AG09319 (cell line): ENCODE data around the gene RUBCNL.

Experiments
- DNase-seq: peaks from one replicate; pipeline ENCODE4 v3.0.0-alpha.2; 2010; ENCODE audit warnings: low read depth; ENCODE audit errors: extremely low read depth
- TF ChIP-seq, protein P1 (sequence below): IDR thresholded peaks from 2 replicates; pipeline ENCODE4 v1.5.1; 2011; ENCODE audit warnings: low read depth, mild to moderate bottlenecking, inconsistent platforms, low read length, moderate library complexity

RUBCNL gene

DNA sequence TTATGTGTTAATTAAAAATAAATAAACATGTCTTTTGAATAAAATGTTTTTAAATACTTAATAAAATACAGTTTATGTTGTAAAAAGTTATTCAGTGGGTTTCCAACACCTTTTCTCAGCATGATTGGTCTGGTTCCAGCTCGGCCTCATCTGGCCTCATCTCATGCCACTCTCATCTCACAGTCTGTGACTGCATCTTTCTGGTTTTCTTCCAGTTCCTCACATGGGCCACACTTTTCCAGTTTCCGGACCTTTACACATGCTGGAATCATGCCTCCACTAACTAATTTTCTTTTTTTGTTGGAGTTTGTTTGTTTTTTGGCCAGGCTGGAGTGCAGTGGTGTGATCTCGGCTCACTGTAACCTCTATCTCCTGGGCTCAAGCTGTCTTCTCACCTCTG is 82.5 kb downstream of the RUBCNL start:
- no peak for DNase-seq
- TF ChIP-seq, protein P1, sequence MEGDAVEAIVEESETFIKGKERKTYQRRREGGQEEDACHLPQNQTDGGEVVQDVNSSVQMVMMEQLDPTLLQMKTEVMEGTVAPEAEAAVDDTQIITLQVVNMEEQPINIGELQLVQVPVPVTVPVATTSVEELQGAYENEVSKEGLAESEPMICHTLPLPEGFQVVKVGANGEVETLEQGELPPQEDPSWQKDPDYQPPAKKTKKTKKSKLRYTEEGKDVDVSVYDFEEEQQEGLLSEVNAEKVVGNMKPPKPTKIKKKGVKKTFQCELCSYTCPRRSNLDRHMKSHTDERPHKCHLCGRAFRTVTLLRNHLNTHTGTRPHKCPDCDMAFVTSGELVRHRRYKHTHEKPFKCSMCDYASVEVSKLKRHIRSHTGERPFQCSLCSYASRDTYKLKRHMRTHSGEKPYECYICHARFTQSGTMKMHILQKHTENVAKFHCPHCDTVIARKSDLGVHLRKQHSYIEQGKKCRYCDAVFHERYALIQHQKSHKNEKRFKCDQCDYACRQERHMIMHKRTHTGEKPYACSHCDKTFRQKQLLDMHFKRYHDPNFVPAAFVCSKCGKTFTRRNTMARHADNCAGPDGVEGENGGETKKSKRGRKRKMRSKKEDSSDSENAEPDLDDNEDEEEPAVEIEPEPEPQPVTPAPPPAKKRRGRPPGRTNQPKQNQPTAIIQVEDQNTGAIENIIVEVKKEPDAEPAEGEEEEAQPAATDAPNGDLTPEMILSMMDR = no peak

DNA sequence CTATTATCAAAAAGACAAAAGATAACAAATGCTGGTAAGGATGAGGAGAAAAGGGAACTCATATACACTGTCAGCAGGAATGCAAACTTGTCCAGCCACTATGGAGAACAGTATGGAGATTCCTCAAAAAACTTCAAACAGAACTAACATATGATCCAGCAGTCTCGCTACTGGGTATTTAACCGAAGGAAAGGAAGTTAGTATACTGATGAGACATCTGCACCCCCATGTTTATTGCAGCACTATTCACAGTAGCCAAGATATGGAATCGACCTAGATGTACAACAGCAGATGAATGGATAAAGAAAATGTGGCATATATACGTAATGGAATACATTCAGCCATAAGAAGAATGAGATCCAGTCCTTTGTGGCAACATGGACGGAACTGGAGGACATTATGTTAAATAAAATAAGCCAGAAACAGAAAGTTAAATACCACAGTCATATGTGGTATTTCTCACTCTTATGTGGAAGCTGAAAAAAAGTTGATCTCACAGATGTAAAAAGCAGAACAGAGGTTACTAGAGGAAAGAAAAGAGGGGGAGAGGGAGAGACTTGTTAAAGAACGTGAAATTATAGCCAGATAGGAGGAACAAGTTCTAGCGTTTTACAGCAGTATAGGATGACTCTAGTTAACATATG is 83.2 kb downstream of the RUBCNL start:
- TF ChIP-seq, protein P1 = no peak
- DNase-seq = no peak

DNA sequence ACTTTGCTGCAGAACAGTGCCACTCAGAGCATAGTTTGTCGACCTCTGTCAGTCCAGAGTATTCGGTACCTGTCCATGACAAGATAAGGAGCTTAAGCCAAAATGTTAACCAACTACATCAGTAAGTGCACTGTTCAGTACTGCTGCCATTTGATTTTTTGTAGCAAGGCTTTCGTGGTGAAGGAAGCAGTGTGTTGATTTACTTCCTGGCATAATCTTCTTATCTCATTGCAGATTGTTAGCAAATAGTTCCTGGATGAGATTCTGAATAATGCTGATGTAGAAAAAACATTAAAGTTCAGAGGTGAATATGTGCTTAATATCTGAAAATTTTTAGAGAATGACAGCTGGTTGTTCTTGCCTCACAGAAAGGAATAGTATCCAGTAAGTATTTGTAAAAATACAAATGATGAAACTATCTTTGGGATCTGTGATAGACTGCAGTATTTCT is 89.7 kb downstream of the RUBCNL start:
- no peak for DNase-seq
- TF ChIP-seq, protein P1 = no peak

DNA sequence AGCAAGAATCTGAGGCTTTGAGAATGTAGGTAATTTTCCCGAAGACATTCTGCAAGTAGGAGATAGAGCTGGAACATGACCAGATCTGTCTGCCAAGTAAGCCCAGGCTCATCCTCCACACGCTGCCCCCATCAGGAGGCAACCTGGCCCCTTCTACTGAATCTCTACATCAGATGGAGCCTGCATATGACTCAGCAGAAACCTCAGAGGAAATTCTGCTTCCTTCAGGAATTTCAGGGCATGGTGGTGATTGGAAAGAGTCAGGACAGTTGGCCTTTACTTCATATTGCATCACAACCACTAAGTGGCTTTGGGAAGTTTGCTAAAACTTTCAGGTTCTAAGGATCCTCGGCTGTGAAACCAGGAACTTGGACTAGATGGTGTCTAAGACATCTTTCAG is 90.1 kb downstream of the RUBCNL start:
- peak; percentile 84 for DNase-seq
- TF ChIP-seq, protein P1 = peak; percentile 2; the same call in 1 of the 2 replicates

DNA sequence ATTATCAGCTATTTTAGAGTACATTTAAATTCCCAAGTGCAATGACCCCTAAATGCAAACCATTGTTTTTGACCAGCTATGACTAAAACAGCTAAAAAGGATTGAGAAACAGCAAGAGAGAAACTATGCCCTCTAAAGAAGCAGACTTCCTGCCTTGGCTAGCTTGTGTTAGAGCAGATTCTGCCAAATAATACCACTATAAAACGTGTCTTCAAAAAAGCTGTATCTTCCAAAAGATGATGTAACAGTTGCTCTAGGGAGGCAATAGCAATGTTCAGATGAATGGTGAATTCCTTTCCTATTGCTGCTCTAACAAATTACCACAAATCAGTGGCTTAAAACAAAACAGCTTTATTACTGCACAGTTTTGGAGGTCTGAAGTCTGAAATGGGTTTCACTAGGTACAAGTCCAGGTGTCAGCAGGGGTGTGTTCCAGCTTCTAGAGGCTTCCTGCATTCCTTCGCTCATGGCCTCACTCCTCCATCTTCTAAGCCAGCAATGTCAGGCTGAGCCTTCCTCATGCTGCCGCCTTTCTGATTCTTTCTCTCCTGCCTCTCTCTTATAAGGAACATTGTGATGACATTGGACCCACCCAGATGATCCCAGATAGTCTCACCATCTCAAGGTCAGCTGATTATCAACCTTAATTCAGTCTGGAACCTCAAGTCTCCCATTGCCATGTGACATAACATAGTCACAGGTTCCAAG is 90.8 kb downstream of the RUBCNL start:
- DNase-seq = peak; percentile 92

DNA sequence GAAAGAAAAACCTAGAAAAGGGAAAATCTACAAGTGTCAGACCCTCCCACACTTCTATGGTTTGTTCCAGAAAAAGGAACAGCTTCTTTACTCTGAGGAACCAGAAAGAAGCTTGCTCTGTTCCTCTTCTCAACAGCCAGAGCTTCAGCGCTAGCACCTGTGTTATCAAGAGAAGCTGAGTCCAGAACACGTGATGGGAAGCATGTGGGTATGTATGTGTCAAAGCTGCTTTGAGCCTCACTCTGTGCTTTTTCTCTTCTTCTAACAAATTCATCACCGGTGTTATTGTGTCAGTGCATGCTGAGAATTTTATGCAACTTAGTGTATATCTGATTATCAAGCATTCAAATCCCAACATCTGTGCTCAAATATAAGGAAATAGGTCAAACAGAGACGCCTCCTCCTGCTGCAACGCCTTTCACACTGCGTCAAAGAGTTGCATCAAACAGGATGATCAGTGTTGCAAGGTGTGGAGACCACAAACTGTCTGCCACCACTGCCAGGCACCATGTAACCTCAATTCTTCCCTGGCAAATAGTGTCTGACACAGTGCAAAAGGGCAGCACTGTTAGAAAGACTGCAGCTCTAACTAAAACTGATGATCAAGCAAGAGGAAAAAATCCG is 91.4 kb downstream of the RUBCNL start:
- DNase-seq = peak; percentile 66
- TF ChIP-seq, protein P1 = no peak

More for the DNA sequence above, 90.8 kb downstream of the RUBCNL start:
- TF ChIP-seq, protein P1 = no peak

DNA sequence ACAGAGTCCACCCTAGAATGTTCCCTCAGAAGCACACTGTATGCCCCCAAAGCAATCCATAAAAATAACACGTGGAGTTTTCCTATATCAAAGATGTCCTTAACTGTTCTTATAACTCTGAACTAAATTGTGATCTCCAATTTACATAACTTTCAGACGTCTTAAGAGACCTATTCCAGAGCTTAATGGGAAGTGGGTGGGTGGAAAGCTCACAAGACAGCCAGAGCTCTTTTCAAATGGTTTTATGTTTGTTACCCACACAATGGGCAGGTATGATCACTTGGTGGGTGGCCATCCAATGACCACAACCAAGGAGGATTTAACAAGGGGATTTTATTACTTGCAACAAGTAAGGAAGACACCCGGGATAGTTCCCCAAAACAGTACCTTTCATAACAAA is 93.6 kb downstream of the RUBCNL start:
- no peak for DNase-seq
- TF ChIP-seq, protein P1 = no peak
